HUES64 (cell line): ENCODE data around the gene IL17RC.
"Not testable (repeated sequence)": the region's sequence is repeated elsewhere in the genome, so short reads cannot be mapped to it uniquely, and the experiment has no call there.

Source experiments
- H3K27ac ChIP-seq: 2 replicates; pipeline ENCODE4 v1.7.0; 2013; ENCODE audit warnings: low read depth, low read length, inconsistent platforms
- H3K27me3 ChIP-seq: 2 replicates; pipeline ENCODE4 v1.6.1; 2013; ENCODE audit warnings: mild to moderate bottlenecking, low read length; ENCODE audit not compliant: insufficient read depth
- H3K36me3 ChIP-seq: 2 replicates; pipeline ENCODE4 v1.6.1; 2013; ENCODE audit warnings: mild to moderate bottlenecking, low read length; ENCODE audit not compliant: insufficient read depth
- H3K4me1 ChIP-seq: 2 replicates; pipeline ENCODE4 v1.6.1; 2013; ENCODE audit warnings: mild to moderate bottlenecking, low read length, moderate library complexity; ENCODE audit not compliant: insufficient read depth
- H3K4me3 ChIP-seq: 2 replicates; pipeline ENCODE4 v1.5.1; 2013; ENCODE audit warnings: mild to moderate bottlenecking, low read length, moderate library complexity
- H3K9ac ChIP-seq: 2 replicates; pipeline ENCODE4 v1.6.1; 2013; ENCODE audit warnings: mild to moderate bottlenecking, low read depth, low read length
- H3K9me3 ChIP-seq: 2 replicates; pipeline ENCODE4 v1.6.1; 2013; ENCODE audit warnings: low read depth, low read length; ENCODE audit not compliant: insufficient read depth
- WGBS: fragments of 150-250, 120-280 bp; methylation state at CpG from one replicate; pipeline ENCODE4 v1.1.7; 2013; ENCODE audit warnings: missing lambda C conversion rate; 5-methylcytosine and 5-hydroxymethylcytosine counted together

The IL17RC gene

DNA sequence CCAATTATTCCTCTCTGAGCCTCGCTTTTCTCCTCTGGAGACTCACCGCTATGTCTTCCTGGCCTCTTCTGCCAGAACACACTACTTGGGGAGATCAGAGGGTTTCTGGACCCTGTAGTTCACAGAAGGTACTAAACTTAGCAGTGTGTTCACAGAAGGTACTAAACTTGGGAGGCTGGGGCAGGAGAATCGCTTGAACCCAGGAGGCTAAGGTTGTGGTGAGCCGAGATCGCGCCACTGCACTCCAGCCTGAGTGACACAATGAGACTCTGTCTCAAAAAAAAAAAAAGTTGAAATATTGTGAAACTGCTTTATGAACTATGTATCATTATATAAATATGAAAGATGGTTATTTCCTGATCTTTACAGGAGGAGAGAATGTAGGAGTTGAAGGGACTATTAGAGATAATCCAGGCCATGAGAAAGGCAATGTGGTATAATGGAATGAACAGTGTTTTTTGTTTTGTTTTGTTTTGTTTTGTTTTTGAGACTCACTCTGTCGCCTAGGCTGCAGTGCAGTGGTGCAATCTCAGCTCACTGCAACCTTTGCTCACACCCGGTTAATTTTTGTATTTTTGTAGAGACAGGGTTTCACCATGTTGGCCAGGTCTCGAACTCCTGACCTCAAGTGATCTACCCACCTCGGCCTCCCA is 20.0 kb upstream of the IL17RC start:
- not testable (repeated sequence) for H3K4me3 ChIP-seq, H3K27ac ChIP-seq, H3K9ac ChIP-seq, H3K9me3 ChIP-seq, H3K4me1 ChIP-seq, H3K27me3 ChIP-seq
- WGBS = 97% methylated on average over 10 of the region's 10 CpGs
- H3K36me3 ChIP-seq = peaks cover 24% of the 10 kb centered on the region

GRCh38 chr3:9897408-9898372 is 19.2 kb upstream of the IL17RC start:
- no peaks in the 10 kb centered on the region for H3K27me3 ChIP-seq
- H3K4me3 ChIP-seq = no peak overlapping the region
- peaks cover 19% of the 10 kb centered on the region for H3K36me3 ChIP-seq
- no peak overlapping the region for H3K27ac ChIP-seq
- 79% methylated on average over 4 of the region's 4 CpGs for WGBS
- H3K9me3 ChIP-seq = no peaks in the 10 kb centered on the region
- no peak overlapping the region for H3K9ac ChIP-seq
- peaks cover 7% of the 10 kb centered on the region for H3K4me1 ChIP-seq

DNA sequence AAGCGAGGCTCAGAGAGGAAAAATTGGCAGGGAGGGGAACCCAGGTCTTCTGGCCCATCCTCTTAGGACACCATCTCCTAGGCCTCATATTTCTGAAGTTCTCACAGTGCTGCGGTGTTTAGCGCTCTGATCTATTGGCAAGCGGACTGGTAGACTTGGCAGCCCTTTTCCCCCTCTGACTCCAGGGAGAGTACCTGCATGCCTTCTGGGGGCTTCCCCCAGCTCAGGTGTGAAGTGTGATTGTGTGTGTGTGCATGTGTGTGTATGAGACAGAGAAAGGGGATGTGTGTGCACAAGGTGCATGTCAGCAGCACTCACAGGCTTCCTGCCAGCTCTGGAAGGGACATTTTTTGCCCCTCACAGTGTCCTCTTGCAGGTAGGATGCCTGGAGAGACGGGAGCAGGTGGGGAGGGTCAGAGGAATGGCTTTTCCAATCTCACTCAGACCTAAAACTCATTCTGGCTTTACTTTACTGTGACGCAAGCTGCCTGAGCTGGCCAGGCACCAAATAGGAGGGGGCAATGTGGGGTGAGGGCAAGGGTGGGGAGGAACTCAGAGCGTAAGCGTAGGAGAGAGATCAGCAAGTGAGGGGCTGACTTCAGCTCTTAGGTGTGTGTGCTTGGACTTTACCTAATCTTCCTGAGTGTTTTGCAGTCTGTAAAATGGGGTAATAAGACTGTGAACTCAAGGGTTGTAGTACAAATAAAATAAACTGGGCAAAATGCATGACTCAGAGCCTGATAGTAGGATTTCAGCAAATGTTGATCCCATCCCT is 18.2 kb upstream of the IL17RC start:
- no peaks in the 10 kb centered on the region for H3K27me3 ChIP-seq
- H3K9ac ChIP-seq = no peak overlapping the region
- WGBS = 86% methylated on average over 7 of the region's 8 CpGs
- H3K4me3 ChIP-seq = no peak overlapping the region
- H3K36me3 ChIP-seq = peaks cover 9% of the 10 kb centered on the region
- H3K4me1 ChIP-seq = peaks cover 16% of the 10 kb centered on the region
- H3K27ac ChIP-seq = no peak overlapping the region
- H3K9me3 ChIP-seq = no peaks in the 10 kb centered on the region

DNA sequence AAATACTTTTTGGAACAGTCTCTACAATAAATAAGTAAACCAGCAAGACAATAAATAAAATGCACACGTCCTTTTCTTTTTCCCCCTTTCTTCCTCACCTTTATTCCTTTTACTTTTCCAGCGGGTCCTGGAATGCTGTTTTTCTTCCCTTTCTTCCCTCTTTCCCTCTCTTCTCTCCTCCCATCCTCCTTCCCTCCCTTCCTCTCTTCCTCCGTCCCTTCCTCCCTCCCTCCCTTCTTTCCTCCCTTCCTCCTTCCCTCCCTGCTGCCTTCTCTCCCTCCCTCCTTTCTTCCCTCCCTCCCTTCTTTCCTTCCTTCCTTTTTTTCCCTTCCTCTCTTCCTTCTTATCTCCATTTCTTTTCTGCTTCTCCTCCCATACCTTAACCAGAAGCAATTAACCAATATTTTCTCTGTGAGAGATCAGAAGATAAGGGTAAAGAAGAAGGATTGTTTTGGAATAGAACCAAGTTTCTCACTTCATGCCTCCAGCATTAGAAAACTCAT is 17.6 kb upstream of the IL17RC start:
- Histone ChIP-seq H3K4me3 (no peak overlapping the region), H3K9ac (no peak overlapping the region), H3K4me1 (peaks cover 16% of the 10 kb centered on the region), H3K36me3 (peaks cover 3% of the 10 kb centered on the region; the same call in 1 of the 2 replicates), H3K27ac (no peak overlapping the region), H3K27me3 (no peaks in the 10 kb centered on the region), H3K9me3 (no peaks in the 10 kb centered on the region)
- WGBS = 74% methylated on average over 3 of the region's 3 CpGs

DNA sequence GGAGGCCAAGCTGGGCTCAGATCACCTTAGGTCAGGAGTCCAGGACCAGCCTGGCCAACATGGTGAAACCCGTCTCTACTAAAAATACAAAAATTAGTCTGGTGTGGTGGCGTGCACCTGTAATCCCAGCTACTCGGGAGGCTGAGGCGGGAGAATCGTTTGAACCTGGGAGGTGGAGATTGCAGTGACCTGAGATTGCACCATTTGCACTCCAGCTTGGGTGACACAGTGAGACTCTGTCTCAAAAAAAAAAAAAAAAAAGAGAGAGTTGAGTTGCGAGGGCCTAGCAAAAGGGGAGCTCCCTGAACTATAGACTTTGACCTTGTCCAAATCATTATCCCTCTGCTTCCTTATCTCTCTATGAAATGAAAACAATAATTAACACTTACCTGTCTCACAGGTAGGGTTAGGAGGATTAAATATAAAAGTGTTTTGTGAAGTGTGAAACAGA is 15.9 kb upstream of the IL17RC start:
- WGBS = 90% methylated on average over 5 of the region's 6 CpGs
- not testable (repeated sequence) for H3K27ac ChIP-seq, H3K9me3 ChIP-seq, H3K9ac ChIP-seq, H3K36me3 ChIP-seq, H3K27me3 ChIP-seq, H3K4me3 ChIP-seq
- peaks cover 16% of the 10 kb centered on the region for H3K4me1 ChIP-seq

GRCh38 chr3:9901967-9902366 is 14.9 kb upstream of the IL17RC start:
- no peak overlapping the region for H3K4me3 ChIP-seq
- 89% methylated on average over 5 of the region's 5 CpGs for WGBS
- no peaks in the 10 kb centered on the region for H3K27me3 ChIP-seq
- H3K9me3 ChIP-seq = no peaks in the 10 kb centered on the region
- no peak overlapping the region for H3K9ac ChIP-seq
- H3K36me3 ChIP-seq = no peaks in the 10 kb centered on the region
- H3K27ac ChIP-seq = no peak overlapping the region
- H3K4me1 ChIP-seq = peaks cover 16% of the 10 kb centered on the region

- Histone ChIP-seq H3K27me3 (no peaks in the 10 kb centered on the region), H3K4me1 (peaks cover 16% of the 10 kb centered on the region), H3K27ac (no peak within 1 kb of the TSS; the same call in 1 of the 2 replicates), H3K9me3 (no peaks in the 10 kb centered on the region), H3K4me3 (peak within 1 kb of the TSS; percentile 24), H3K9ac (no peak within 1 kb of the TSS), H3K36me3 (no peaks in the 10 kb centered on the region)
- WGBS = 61% methylated on average over 13 of the region's 13 CpGs
Observed at GRCh38 chr3:9902372-9903237, 14.3 kb upstream of the IL17RC start, which contains the start of gene IL17RE. Gene IL17RE, plus strand, starts transcription at chr3:9902848. Its CDS starts 85 bp downstream, at chr3:9902933.

- Histone ChIP-seq H3K4me1 (peaks cover 16% of the 10 kb centered on the region), H3K27me3 (no peaks in the 10 kb centered on the region), H3K36me3 (no peaks in the 10 kb centered on the region), H3K9me3 (no peaks in the 10 kb centered on the region), H3K4me3 (peak overlapping the region; percentile 24; the same call in 1 of the 2 replicates), H3K27ac (no peak overlapping the region), H3K9ac (no peak overlapping the region)
- 59% methylated on average over 4 of the region's 4 CpGs for WGBS
Observed at GRCh38 chr3:9903238-9903624, 13.7 kb upstream of the IL17RC start.

GRCh38 chr3:9903904-9904303 is 13.0 kb upstream of the IL17RC start:
- H3K27me3 ChIP-seq = no peaks in the 10 kb centered on the region
- WGBS = 94% methylated on average over 3 of the region's 4 CpGs
- no peak overlapping the region for H3K27ac ChIP-seq
- H3K4me1 ChIP-seq = peaks cover 16% of the 10 kb centered on the region
- H3K9me3 ChIP-seq = no peaks in the 10 kb centered on the region
- H3K9ac ChIP-seq = no peak overlapping the region
- no peaks in the 10 kb centered on the region for H3K36me3 ChIP-seq
- no peak overlapping the region for H3K4me3 ChIP-seq

DNA sequence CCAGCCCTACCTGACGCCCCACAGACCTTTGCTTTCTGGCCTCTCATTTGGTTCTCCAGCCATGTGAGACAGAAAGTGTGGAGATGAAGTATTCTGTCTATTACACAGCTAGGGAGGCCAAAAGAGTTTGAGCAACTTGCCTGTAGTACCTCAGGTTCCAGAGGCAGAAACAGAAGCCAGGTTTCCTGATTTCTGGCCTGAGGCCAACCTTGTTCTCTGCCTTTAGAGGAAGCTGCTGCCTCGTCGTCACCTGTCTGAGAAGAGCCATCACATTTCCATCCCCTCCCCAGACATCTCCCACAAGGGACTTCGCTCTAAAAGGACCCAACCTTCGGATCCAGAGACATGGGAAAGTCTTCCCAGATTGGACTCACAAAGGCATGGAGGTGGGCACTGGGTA is 10.4 kb upstream of the IL17RC start:
- 96% methylated on average over 5 of the region's 5 CpGs for WGBS
- H3K9ac ChIP-seq = no peak overlapping the region
- no peak overlapping the region for H3K4me3 ChIP-seq
- peaks cover 16% of the 10 kb centered on the region for H3K4me1 ChIP-seq
- H3K9me3 ChIP-seq = no peaks in the 10 kb centered on the region
- H3K27me3 ChIP-seq = no peaks in the 10 kb centered on the region
- no peaks in the 10 kb centered on the region for H3K36me3 ChIP-seq
- no peak overlapping the region for H3K27ac ChIP-seq
